HEK293T (cell line): ENCODE data around the gene FNDC3B.

Source experiments
- FOXM1 ChIP-seq: fragments of 450-650 bp; IDR thresholded peaks from 2 replicates; pipeline ENCODE4 v1.6.1; 2017; ENCODE audit warnings: mild to moderate bottlenecking, borderline replicate concordance
- NFRKB ChIP-seq: fragments of 450-650 bp; IDR thresholded peaks from 2 replicates; pipeline ENCODE4 v1.6.1; 2016; ENCODE audit warnings: mild to moderate bottlenecking, moderate library complexity

DNA sequence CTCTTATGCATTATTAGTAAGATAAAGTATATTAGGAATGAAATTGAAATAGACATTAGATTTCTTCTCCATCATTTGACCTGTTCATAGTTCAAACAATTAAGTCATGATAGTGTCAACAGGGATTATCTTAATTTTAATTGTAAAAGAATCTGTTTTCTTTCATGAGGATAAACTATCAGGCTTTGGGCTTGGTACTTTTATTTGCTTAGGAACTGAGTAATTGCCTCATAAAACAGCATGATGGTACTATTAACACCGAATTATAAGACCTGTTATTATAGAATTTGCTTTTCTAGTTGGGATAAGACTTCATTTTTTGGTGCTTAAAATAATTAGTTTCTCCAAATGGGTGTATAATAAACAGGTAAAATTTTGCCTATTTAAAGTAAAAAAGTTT, 71.8 kb downstream of the FNDC3B start:
- TF ChIP-seq FOXM1 (no peak), NFRKB (no peak)
